ENCODE data around the gene TMEM35A. TPM values are rescaled to one million over a fixed set of nuclear protein-coding genes. Genes with fewer than 3 reads are reported as not detected.

TMEM35A gene
- total RNA-seq, 1 donor from 2014 or later, result not detected

Other genes starting within 250 kb of the TMEM35A start
- gene NOX1, start 204.5 kb upstream of the TMEM35A start, total RNA-seq, result not detected in 2 replicates
- gene XKRX, start 150.0 kb upstream of the TMEM35A start, total RNA-seq, result 0.27 and 0.39 TPM in 2 replicates
- gene ARL13A, start 109.2 kb upstream of the TMEM35A start, total RNA-seq, result not detected in 2 replicates
- 23.2 and 23.3 TPM in 2 replicates for gene TRMT2B, start 26.8 kb upstream of the TMEM35A start, total RNA-seq
- 17.1 and 18.8 TPM in 2 replicates for gene CENPI, start 19.3 kb downstream of the TMEM35A start, total RNA-seq
- gene DRP2, start 140.9 kb downstream of the TMEM35A start, total RNA-seq, result 0.69 and 0.95 TPM in 2 replicates
- gene TAF7L, start 212.5 kb downstream of the TMEM35A start, total RNA-seq, result 0.12 and 0.29 TPM in 2 replicates